Left renal cortex interstitium (tissue), 4 donors: ENCODE data around the gene NUDT8. TPM values are rescaled to one million over a fixed set of nuclear protein-coding genes. Genes with fewer than 3 reads are reported as not detected.

Experiments used
- DNase-seq, 4 donors: peaks; one replicate each; pipeline ENCODE4 v3.0.0-alpha.2; 2013; ENCODE audit warnings: low read depth in 4 of 4, low spot score in 2 of 4, missing footprints in 1 of 4
- polyA plus RNA-seq, 4 donors: library from polyadenylated mRNA; unstranded; fragments of 120-200 nt; gene quantifications; one replicate each; pipeline ENCODE4 v1.2.1, GENCODE V29; 2013; ENCODE audit not compliant: insufficient read length in 4 of 4

NUDT8 gene
- 1 to 10 TPM; 3.7 to 7.7 (median 6.6) TPM for polyA plus RNA-seq

- peak in 2 of 4 donors; percentile 36 to 63 for DNase-seq
These were observed at the start of gene NUDT8 for GRCh38 chr11:67629386-67630227. TSS of gene NUDT8 (minus strand) at chr11:67629937. CDS start at chr11:67629911, 26 bp downstream.

DNA sequence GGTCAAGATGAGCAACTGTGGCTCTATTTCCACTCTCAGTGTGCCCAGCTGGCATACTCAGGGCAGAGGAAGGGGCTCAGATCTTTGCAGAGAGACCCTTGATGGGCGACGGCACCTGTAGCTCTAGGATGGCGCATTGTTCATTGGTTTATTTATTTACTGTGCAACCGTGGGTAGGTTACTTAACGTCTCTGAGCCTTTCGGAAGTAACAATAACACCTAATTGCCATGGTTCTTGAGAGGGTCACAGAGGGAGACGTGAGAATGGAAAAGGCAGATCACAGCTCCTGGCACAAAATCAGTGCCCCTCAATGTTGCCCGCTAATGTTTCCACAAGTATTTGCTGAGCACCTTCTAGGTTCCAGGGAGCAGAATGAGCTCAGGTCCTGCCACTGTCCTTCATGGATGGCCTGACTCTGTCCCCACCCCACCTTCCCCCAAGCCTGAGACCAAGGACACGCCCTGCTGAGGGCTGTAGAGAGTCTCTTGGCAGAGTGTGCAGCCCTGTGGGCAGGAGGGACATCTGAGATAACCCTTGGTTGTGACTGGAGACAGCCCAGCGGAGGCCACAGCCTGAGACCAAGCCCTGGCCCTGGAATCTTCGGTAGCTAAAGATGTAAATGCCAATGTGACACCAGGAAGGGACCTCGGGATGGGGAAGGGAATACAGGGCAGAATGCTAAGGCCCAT, 45.5 kb upstream of the NUDT8 start:
- DNase-seq = no peak

- no peak for DNase-seq
These were observed 44.7 kb upstream of the NUDT8 start, which contains the start of gene ALDH3B2 for GRCh38 chr11:67674442-67674871. TSS of gene ALDH3B2 (minus strand) at chr11:67674623. CDS start at chr11:67666935, 7,688 bp downstream.

DNA sequence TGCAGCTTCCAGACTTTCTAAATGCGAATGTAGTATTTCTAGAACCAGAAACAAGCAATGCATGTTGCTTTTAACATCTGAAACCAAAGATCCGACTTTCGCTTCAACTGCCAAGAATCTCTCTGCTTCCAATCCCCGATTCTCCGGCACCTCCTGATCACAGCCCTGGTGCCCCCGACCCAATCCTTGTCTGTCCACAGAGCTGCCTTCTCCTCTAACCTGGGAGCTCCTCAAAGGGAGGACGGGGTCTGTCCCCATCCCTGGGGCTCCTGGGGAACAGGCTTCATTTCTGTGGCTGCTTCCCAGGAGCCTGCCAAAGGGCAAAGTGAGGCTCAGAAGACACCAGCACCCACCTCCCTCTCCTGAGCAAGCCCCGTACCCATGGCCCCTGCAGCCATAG, 44.2 kb upstream of the NUDT8 start:
- no peak for DNase-seq

GRCh38 chr11:67673358-67673757, 43.6 kb upstream of the NUDT8 start:
- DNase-seq = no peak

DNA sequence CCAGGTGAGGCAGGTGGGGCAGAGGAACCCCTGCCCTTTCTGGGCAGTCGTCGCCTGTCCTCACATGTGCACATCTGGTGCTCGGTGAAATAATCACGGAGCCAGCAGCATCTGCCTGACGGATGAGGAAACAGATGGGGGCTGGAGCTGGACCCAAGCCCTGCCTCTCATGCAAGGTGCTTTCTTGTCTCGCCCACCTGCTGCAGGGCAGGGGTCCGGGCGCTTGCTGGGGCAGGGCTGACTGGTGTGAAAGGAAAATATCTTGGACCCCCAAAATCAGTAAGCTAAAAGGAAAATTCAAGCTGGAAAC, 41.4 kb upstream of the NUDT8 start:
- DNase-seq = no peak

- no peak for DNase-seq
These were observed 40.8 kb upstream of the NUDT8 start for GRCh38 chr11:67670316-67671210.

DNA sequence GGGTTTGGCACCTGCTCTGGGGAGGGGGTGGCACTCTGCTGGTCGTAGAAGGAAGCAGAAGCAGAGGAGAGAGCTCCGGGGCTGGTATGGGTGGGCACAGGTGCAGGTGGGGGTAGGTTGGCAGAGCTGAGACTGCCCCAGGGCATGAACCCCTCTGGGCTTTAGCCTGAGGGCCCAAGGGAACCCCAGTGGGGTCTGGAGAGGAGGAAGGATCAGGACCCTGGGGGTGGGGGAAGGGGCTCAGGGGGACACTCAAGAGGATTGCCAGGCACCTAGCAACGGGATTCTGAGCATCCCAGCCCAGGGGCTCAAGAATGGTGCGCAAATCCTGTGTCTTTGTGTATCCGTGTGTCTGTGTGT, 38.4 kb upstream of the NUDT8 start:
- DNase-seq = no peak

DNA sequence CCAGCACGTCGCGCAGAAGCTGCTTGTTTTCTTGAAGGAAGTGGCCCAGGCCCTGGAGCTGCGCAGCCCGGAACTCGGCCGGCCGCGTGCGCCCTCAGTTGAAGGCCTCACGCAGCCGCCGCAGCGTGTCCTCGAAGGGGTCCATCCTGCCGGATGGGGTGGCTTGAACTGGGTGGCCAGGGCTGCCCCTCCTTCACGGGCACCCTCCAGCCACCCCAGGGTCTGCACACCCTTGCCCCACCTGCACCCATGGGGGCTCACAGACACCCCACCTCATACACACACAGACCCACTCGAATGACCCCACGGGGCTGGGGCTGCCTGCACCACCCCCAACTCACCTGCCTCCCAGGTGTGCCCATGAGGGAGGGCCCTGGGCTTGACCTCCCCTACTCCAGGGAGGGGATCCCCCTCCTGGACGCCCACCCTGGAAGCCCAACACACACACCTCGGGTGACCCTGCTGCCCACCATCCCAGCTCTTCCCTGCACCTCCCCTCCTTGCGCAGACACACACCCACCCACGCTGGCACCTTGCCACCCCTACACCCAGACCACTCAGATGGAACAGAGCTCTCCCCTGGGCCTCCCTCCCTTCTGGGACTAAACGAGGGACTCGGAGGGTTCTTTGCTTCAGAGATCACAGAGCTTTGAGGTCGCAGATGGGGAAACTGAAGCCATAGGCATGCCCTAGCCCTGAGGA, 37.9 kb upstream of the NUDT8 start:
- no peak for DNase-seq

- no peak for DNase-seq
These were observed 37.1 kb upstream of the NUDT8 start for GRCh38 chr11:67666676-67667489.

DNA sequence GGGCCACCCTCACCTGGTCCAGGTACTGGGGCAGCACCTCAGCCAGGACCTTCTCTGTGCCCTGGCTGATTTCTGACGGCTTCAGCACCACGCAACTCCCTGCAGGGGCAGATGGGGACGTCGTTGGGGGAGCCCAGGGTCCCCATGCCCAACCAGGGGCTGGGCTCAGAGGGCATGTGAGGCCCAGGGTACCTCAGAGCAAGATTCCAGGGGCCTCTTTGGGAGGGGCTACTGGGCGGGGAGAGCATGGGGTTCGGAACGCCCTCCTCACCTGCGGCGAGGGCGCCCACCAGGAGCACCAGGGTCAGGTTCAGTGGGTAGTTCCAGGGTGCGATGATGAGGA, 36.5 kb upstream of the NUDT8 start:
- no peak for DNase-seq

- no peak for DNase-seq
These were observed 36.0 kb upstream of the NUDT8 start for GRCh38 chr11:67665541-67666302.

GRCh38 chr11:67664696-67665540, 35.2 kb upstream of the NUDT8 start:
- no peak for DNase-seq

GRCh38 chr11:67664213-67664585, 34.5 kb upstream of the NUDT8 start:
- DNase-seq = no peak

- no peak for DNase-seq
These were observed 33.9 kb upstream of the NUDT8 start for GRCh38 chr11:67663532-67664212.

GRCh38 chr11:67662835-67663531, 33.2 kb upstream of the NUDT8 start:
- no peak for DNase-seq
